ENCODE results near the gene TRAF3.

Gene TRAF3, protein sequence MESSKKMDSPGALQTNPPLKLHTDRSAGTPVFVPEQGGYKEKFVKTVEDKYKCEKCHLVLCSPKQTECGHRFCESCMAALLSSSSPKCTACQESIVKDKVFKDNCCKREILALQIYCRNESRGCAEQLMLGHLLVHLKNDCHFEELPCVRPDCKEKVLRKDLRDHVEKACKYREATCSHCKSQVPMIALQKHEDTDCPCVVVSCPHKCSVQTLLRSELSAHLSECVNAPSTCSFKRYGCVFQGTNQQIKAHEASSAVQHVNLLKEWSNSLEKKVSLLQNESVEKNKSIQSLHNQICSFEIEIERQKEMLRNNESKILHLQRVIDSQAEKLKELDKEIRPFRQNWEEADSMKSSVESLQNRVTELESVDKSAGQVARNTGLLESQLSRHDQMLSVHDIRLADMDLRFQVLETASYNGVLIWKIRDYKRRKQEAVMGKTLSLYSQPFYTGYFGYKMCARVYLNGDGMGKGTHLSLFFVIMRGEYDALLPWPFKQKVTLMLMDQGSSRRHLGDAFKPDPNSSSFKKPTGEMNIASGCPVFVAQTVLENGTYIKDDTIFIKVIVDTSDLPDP

DNA sequence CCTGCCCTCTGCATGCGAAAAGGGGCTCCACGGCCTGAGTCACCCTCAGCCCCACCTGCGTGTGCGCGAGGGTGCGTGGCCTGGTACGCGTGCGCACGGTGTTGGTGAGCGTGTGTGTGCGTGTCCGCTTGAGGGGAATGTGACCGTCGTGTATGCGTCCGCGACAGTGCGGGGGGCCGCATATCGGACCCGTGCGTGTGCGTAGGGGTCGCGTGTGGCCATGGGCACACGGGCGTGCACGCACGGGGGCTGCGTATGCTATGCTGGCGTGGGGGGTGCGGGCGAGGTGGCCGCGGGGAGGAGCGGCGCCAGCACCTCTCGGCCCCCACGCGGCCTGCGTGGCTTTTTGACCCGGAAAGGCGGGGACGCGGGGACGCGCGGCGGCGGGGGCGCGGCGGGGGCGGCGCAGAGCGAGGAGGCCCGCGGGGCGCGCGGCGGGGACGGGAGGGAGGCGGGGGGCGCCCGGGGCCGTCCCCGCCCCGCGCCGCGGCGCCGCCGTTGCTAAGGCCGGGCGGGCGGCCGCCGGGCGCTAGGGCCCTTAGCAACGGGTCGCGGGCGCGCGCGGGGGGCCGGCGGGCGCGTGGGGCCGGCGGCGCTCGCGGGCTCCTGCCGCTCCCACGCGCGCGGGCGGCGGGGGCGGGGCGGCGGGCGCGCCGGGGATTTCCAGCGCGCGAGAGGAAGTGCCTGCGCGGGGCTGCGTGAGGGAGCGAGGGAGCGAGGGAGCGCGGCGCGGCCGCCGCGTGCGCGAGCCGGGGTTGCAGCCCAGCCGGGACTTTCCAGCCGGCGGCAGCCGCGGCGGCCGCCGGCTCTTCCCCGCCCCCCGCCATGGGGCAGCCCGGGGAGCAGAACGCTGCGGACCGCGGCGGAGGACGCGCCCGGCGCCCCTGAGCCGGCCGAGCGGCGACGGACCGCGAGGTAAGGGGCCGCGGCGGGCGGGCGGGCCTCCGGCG is at the start of gene TRAF3:
Gene TRAF3 (plus strand): TSS at position 689 of the 950 bp plus-strand sequence. CDS start 92,753 bp downstream, outside the sequence.
- Histone ChIP-seq H3K4me1 (ENCODE audit: control insufficient read depth in 5 of 5, insufficient read depth in 5 of 5, low read length in 5 of 5) (peaks cover 0 to 31% (median 20%) of the 10 kb centered on the region in 5 donors), H3K9ac (ENCODE audit: low read length in 5 of 5) (peak within 1 kb of the TSS; percentile 76 to 92 (median 85)), H3K4me3 (ENCODE audit: low read depth in 1 of 5, low read length in 5 of 5) (peak within 1 kb of the TSS; percentile 59 to 84 (median 73)), H3K27me3 (ENCODE audit: control insufficient read depth in 5 of 5, insufficient read depth in 4 of 5, low read length in 5 of 5) (no peaks in the 10 kb centered on the region), H3K9me3 (ENCODE audit: control insufficient read depth in 5 of 5, low read length in 5 of 5) (no peaks in the 10 kb centered on the region), H3K36me3 (ENCODE audit: control insufficient read depth in 5 of 5, insufficient read depth in 5 of 5, low read length in 5 of 5) (no peaks in the 10 kb centered on the region), H3K27ac (ENCODE audit: low read depth, low read length) (peak within 1 kb of the TSS; percentile 89)

DNA sequence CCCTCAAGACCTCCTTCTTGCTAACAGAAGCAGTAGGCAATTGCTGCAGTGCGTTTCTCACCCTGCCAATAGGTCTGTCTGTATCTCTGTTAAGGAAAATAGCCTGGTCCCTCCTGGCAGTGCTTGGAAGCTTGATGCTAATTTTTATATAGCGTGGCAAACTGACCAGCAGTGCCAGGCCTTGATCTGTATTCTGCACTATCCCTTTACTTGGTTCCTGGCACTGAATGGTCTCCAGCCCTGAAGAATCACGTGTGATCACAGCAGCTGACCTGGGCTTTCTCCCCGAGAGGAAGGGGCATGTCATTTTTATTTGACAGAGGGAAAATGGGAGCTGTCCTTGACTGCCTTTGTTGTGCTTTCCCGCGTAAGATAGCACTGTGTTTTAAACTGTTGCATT is 48.7 kb upstream of the TRAF3 start:
- no peaks in the 10 kb centered on the region for H3K9me3 ChIP-seq (ENCODE audit: control insufficient read depth in 5 of 5, low read length in 5 of 5)
- H3K4me3 ChIP-seq (ENCODE audit: low read depth in 1 of 5, low read length in 5 of 5), result no peak overlapping the region
- H3K36me3 ChIP-seq (ENCODE audit: control insufficient read depth in 5 of 5, insufficient read depth in 5 of 5, low read length in 5 of 5), result peaks cover 4 to 75% (median 54%) of the 10 kb centered on the region in 5 donors
- no peaks in the 10 kb centered on the region for H3K27me3 ChIP-seq (ENCODE audit: control insufficient read depth in 5 of 5, insufficient read depth in 4 of 5, low read length in 5 of 5)
- H3K27ac ChIP-seq (ENCODE audit: low read depth, low read length), result no peak overlapping the region
- H3K9ac ChIP-seq (ENCODE audit: low read length in 5 of 5), result no peak overlapping the region
- peaks cover 0 to 12% (median 0%) of the 10 kb centered on the region in 5 donors for H3K4me1 ChIP-seq (ENCODE audit: control insufficient read depth in 5 of 5, insufficient read depth in 5 of 5, low read length in 5 of 5)

DNA sequence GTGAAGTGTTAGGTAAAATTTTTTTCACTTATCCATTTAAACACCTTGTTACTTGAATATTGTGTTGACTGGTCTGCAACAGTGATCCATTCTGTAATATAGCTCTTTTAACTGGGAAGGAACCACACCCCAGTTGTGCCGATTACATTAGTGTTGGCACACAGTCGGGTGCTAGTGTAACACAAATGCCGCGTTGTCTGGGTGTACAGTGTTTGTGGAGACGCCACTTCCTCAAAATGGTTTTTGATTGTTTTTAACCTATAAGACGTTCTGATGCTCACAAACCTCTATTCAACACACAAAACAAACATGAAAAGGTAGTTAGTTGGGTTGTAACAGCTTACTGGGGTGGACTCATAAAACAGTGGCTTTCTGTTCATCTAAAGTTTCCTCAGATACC is 48.0 kb upstream of the TRAF3 start:
- H3K27ac ChIP-seq (ENCODE audit: low read depth, low read length), result no peak overlapping the region
- H3K4me1 ChIP-seq (ENCODE audit: control insufficient read depth in 5 of 5, insufficient read depth in 5 of 5, low read length in 5 of 5), result peaks cover 0 to 12% (median 0%) of the 10 kb centered on the region in 5 donors
- H3K36me3 ChIP-seq (ENCODE audit: control insufficient read depth in 5 of 5, insufficient read depth in 5 of 5, low read length in 5 of 5), result peaks cover 0 to 71% (median 49%) of the 10 kb centered on the region in 5 donors
- no peaks in the 10 kb centered on the region for H3K9me3 ChIP-seq (ENCODE audit: control insufficient read depth in 5 of 5, low read length in 5 of 5)
- no peak overlapping the region for H3K9ac ChIP-seq (ENCODE audit: low read length in 5 of 5)
- no peak overlapping the region for H3K4me3 ChIP-seq (ENCODE audit: low read depth in 1 of 5, low read length in 5 of 5)
- no peaks in the 10 kb centered on the region for H3K27me3 ChIP-seq (ENCODE audit: control insufficient read depth in 5 of 5, insufficient read depth in 4 of 5, low read length in 5 of 5)

DNA sequence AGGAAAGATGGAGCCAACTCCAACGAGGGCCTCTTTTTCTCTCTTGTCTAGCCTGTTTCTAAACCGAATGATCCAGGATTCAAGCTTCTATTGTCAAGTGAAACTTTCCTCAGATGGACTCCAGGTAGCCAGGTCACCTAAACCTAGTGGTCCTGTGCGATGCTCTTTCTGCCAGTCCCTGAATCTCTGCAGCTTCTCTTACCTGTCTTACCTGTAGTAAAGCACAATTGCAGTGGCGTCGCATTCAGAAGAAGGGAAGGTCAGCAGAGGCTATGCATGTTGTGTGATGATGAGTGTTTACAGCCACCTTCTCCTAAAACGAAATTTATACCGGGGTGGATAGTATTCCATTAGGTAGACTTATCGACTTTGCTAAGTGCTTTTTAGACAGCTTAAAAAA is 47.4 kb upstream of the TRAF3 start:
- peaks cover 0 to 65% (median 44%) of the 10 kb centered on the region in 5 donors for H3K36me3 ChIP-seq (ENCODE audit: control insufficient read depth in 5 of 5, insufficient read depth in 5 of 5, low read length in 5 of 5)
- H3K4me3 ChIP-seq (ENCODE audit: low read depth in 1 of 5, low read length in 5 of 5), result no peak overlapping the region
- H3K27me3 ChIP-seq (ENCODE audit: control insufficient read depth in 5 of 5, insufficient read depth in 4 of 5, low read length in 5 of 5), result no peaks in the 10 kb centered on the region
- no peak overlapping the region for H3K9ac ChIP-seq (ENCODE audit: low read length in 5 of 5)
- H3K4me1 ChIP-seq (ENCODE audit: control insufficient read depth in 5 of 5, insufficient read depth in 5 of 5, low read length in 5 of 5), result peaks cover 0 to 12% (median 0%) of the 10 kb centered on the region in 5 donors
- H3K27ac ChIP-seq (ENCODE audit: low read depth, low read length), result no peak overlapping the region
- no peaks in the 10 kb centered on the region for H3K9me3 ChIP-seq (ENCODE audit: control insufficient read depth in 5 of 5, low read length in 5 of 5)

DNA sequence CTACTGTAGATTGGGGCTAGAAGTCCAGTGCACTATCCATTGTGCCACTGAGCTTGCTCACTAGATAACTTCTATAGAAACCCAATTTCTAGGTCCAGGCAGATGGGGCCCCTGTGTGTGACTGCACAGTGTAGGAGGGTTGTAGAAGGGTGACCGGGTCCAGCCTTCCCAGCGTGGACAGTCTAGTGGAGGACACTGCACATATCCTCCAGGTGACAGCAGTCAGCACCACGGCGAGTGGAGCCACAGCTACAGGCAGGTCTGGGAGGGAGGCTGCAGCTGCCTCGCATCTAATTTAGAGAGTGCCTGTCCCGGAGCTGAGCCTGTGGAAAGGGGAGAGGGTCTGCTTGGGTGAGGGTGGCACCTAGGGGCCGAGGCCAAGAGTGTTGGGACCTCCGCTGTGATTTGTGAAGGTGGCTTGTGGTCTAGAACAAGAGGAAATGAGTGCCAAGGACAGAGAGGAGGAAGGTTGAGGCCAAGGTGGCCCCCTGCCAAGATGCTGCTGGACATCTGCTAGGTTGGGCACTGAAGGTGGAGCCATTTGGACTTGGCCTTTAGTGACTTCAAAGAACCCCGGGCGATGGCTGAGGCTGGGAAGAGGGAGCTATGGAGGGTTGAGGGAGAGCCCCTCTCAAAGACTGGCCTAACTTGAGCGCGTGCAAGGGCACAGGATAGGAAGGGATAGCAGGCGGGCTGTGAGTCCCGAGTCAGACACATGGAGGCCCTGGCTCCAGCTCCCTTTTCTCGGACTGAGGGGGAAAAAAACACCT is 46.0 kb upstream of the TRAF3 start:
- Histone ChIP-seq H3K27me3 (ENCODE audit: control insufficient read depth in 5 of 5, insufficient read depth in 4 of 5, low read length in 5 of 5) (no peaks in the 10 kb centered on the region), H3K27ac (ENCODE audit: low read depth, low read length) (no peak overlapping the region), H3K4me1 (ENCODE audit: control insufficient read depth in 5 of 5, insufficient read depth in 5 of 5, low read length in 5 of 5) (peaks cover 0 to 12% (median 0%) of the 10 kb centered on the region in 5 donors), H3K36me3 (ENCODE audit: control insufficient read depth in 5 of 5, insufficient read depth in 5 of 5, low read length in 5 of 5) (peaks cover 0 to 53% (median 37%) of the 10 kb centered on the region in 5 donors), H3K9ac (ENCODE audit: low read length in 5 of 5) (no peak overlapping the region), H3K4me3 (ENCODE audit: low read depth in 1 of 5, low read length in 5 of 5) (no peak overlapping the region), H3K9me3 (ENCODE audit: control insufficient read depth in 5 of 5, low read length in 5 of 5) (no peaks in the 10 kb centered on the region)

DNA sequence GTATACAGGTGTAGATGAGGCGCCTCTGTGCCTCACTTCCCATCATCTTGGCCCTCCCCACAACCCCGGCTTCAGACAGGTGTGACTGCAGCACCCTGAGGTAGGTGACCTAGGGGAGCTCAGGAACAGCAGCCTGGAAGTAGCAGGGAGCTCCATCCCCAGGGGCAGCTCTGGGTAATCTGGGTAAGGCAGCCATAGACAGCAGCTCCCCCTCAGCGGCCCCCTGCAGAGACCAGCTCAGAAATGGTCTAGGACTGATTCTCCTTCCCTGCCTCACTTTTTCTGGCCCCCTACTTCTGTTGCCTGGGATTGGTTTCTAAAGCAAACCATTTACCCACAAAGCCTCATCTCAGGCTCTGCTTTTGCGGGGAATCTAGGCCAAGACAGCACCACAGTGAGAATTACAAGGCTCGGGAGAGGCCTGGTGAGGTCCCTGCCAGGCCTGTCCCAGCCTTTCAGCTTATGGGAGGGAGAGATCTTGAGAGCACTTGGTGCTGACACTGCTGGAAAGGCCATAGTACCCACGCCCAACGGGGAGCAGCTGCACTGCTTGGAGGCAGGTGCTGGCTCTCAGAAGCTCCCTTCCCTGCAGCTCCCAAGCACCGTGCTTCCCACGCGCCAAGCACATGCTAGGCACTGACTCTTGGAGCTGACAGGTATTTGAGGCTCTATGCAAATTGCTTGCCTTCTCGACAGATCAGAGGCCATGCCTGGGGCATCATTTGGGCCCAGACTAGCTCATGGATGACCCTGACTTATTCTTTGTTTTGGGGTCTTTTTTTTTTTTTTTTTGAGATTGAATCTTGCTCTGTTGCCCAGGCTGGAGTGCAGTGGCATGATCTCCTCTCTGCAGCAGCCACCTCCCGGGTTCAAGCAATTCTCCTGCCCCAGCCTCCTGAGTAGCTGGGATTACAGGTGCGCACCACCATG is 45.1 kb upstream of the TRAF3 start:
- Histone ChIP-seq H3K4me1 (ENCODE audit: control insufficient read depth in 5 of 5, insufficient read depth in 5 of 5, low read length in 5 of 5) (peaks cover 0 to 6% (median 0%) of the 10 kb centered on the region in 5 donors), H3K27ac (ENCODE audit: low read depth, low read length) (no peak overlapping the region), H3K36me3 (ENCODE audit: control insufficient read depth in 5 of 5, insufficient read depth in 5 of 5, low read length in 5 of 5) (peaks cover 0 to 51% (median 35%) of the 10 kb centered on the region in 5 donors), H3K9me3 (ENCODE audit: control insufficient read depth in 5 of 5, low read length in 5 of 5) (no peaks in the 10 kb centered on the region), H3K9ac (ENCODE audit: low read length in 5 of 5) (no peak overlapping the region), H3K4me3 (ENCODE audit: low read depth in 1 of 5, low read length in 5 of 5) (no peak overlapping the region), H3K27me3 (ENCODE audit: control insufficient read depth in 5 of 5, insufficient read depth in 4 of 5, low read length in 5 of 5) (no peaks in the 10 kb centered on the region)

DNA sequence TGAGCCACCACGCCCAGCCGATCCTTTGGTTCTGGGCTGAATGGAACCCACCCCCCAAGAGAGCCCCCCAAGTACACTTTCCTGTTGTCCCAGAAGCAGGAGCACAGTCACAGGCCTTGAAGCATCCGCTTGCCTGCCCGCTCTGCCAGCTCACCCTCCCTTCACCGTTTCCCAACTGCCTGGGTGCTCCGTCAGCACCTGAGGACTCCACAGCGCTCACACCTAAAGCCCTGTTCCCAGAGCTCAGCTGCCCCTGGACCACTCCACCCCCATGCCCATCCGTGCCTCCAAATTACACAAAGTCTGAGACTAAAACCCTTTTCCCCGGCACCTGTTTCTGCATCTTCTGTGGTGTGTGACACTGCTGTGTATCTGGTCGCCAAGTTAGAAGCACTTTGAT is 44.3 kb upstream of the TRAF3 start:
- Histone ChIP-seq H3K4me1 (ENCODE audit: control insufficient read depth in 5 of 5, insufficient read depth in 5 of 5, low read length in 5 of 5) (no peaks in the 10 kb centered on the region), H3K9me3 (ENCODE audit: control insufficient read depth in 5 of 5, low read length in 5 of 5) (no peaks in the 10 kb centered on the region), H3K27me3 (ENCODE audit: control insufficient read depth in 5 of 5, insufficient read depth in 4 of 5, low read length in 5 of 5) (no peaks in the 10 kb centered on the region), H3K27ac (ENCODE audit: low read depth, low read length) (no peak overlapping the region), H3K4me3 (ENCODE audit: low read depth in 1 of 5, low read length in 5 of 5) (no peak overlapping the region), H3K9ac (ENCODE audit: low read length in 5 of 5) (no peak overlapping the region), H3K36me3 (ENCODE audit: control insufficient read depth in 5 of 5, insufficient read depth in 5 of 5, low read length in 5 of 5) (peaks cover 0 to 51% (median 33%) of the 10 kb centered on the region in 5 donors)

DNA sequence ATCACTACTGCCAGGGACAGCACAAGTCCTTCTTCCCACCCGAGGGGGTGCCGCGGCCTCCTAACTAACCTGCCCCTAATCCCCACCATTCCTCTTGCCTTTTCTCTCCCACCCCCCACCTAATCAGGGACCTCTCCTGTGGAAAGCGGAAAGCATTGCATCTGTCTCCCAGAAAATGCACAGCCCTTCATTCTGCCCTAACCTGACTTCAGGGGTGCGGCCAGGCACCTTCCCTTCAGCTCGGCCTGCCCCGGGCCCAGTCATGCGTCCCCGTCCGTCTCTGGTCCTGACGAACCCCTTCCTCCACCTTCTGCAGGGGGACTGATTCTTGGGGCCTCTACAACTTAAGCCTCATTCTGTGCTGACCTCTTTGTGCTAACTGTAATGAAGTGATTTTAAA is 43.9 kb upstream of the TRAF3 start:
- Histone ChIP-seq H3K27ac (ENCODE audit: low read depth, low read length) (no peak overlapping the region), H3K9ac (ENCODE audit: low read length in 5 of 5) (no peak overlapping the region), H3K36me3 (ENCODE audit: control insufficient read depth in 5 of 5, insufficient read depth in 5 of 5, low read length in 5 of 5) (peaks cover 0 to 51% (median 34%) of the 10 kb centered on the region in 5 donors), H3K4me1 (ENCODE audit: control insufficient read depth in 5 of 5, insufficient read depth in 5 of 5, low read length in 5 of 5) (no peaks in the 10 kb centered on the region), H3K27me3 (ENCODE audit: control insufficient read depth in 5 of 5, insufficient read depth in 4 of 5, low read length in 5 of 5) (no peaks in the 10 kb centered on the region), H3K4me3 (ENCODE audit: low read depth in 1 of 5, low read length in 5 of 5) (no peak overlapping the region), H3K9me3 (ENCODE audit: control insufficient read depth in 5 of 5, low read length in 5 of 5) (no peaks in the 10 kb centered on the region)

Measured in subcutaneous abdominal adipose tissue (tissue), 5 donors.